H9 (cell line): ENCODE data around the gene SLC25A42. TPM values are rescaled to one million over a fixed set of nuclear protein-coding genes. Genes with fewer than 3 reads are reported as not detected.

Experiments used
- DNase-seq: peaks from one replicate; pipeline ENCODE4 v3.0.0-alpha.2; 2017
- H2AFZ ChIP-seq: one replicate; pipeline ENCODE4 v1.6.1; 2013; ENCODE audit warnings: mild to moderate bottlenecking, low read length, control low read depth, moderate library complexity
- H2AK5ac ChIP-seq: 2 replicates; pipeline ENCODE4 v1.6.1; 2013; ENCODE audit warnings: low read length, control low read depth, mixed read lengths; ENCODE audit not compliant: insufficient read length
- H2BK120ac ChIP-seq: one replicate; pipeline ENCODE4 v1.6.1; 2013; ENCODE audit warnings: low read depth, mild to moderate bottlenecking, low read length, control low read depth, inconsistent platforms; ENCODE audit not compliant: poor library complexity, severe bottlenecking
- H2BK12ac ChIP-seq: 2 replicates; pipeline ENCODE4 v1.6.1; 2013; ENCODE audit warnings: low read length, control low read depth, mixed read lengths, low read depth; ENCODE audit not compliant: insufficient read length
- H2BK15ac ChIP-seq: 2 replicates; pipeline ENCODE4 v1.6.1; 2013; ENCODE audit warnings: low read depth, low read length, control low read depth
- H2BK20ac ChIP-seq: one replicate; pipeline ENCODE4 v1.6.1; 2013; ENCODE audit warnings: low read depth, mild to moderate bottlenecking, low read length, control low read depth, inconsistent platforms; ENCODE audit not compliant: poor library complexity, severe bottlenecking
- H2BK5ac ChIP-seq: 2 replicates; pipeline ENCODE4 v1.6.1; 2013; ENCODE audit warnings: low read length, control low read depth, mixed read lengths; ENCODE audit not compliant: insufficient read length
- H3K14ac ChIP-seq: 2 replicates; pipeline ENCODE4 v1.6.1; 2013; ENCODE audit warnings: low read length, control low read depth; ENCODE audit not compliant: insufficient read depth
- H3K18ac ChIP-seq: 2 replicates; pipeline ENCODE4 v1.6.1; 2013; ENCODE audit warnings: low read depth, mild to moderate bottlenecking, mixed read lengths, low read length, control low read depth; ENCODE audit not compliant: insufficient read length
- H3K23ac ChIP-seq: 2 replicates; pipeline ENCODE4 v1.6.1; 2013; ENCODE audit warnings: low read length, control low read depth, mixed read lengths, low read depth; ENCODE audit not compliant: insufficient read length
- H3K23me2 ChIP-seq: 2 replicates; pipeline ENCODE4 v1.6.1; 2013; ENCODE audit warnings: low read depth, mild to moderate bottlenecking, mixed read lengths, low read length, control low read depth; ENCODE audit not compliant: insufficient read length, poor library complexity, severe bottlenecking
- H3K27ac ChIP-seq: 2 replicates; pipeline ENCODE4 v1.5.1; 2013; ENCODE audit warnings: low read length, control low read depth, mixed read lengths, low read depth; ENCODE audit not compliant: insufficient read length
- H3K27me3 ChIP-seq: 2 replicates; pipeline ENCODE4 v1.6.1; 2013; ENCODE audit warnings: low read length, control low read depth, inconsistent platforms; ENCODE audit not compliant: insufficient read depth
- H3K4ac ChIP-seq: 2 replicates; pipeline ENCODE4 v1.6.1; 2013; ENCODE audit warnings: low read depth, mild to moderate bottlenecking, control low read depth, inconsistent platforms, low read length, moderate library complexity
- H3K4me1 ChIP-seq: 2 replicates; pipeline ENCODE4 v1.6.1; 2013; ENCODE audit warnings: low read length, control low read depth, inconsistent platforms; ENCODE audit not compliant: insufficient read depth
- H3K4me2 ChIP-seq: 2 replicates; pipeline ENCODE4 v1.6.1; 2013; ENCODE audit warnings: low read length, control low read depth, mixed read lengths; ENCODE audit not compliant: insufficient read length, insufficient read depth
- H3K56ac ChIP-seq: 2 replicates; pipeline ENCODE4 v1.6.1; 2013; ENCODE audit warnings: low read depth, mild to moderate bottlenecking, mixed read lengths, low read length, control low read depth; ENCODE audit not compliant: insufficient read length
- H3K79me1 ChIP-seq: 2 replicates; pipeline ENCODE4 v1.6.1; 2013; ENCODE audit warnings: low read depth, mild to moderate bottlenecking, moderate library complexity, low read length, control low read depth, inconsistent platforms; ENCODE audit not compliant: insufficient read depth, poor library complexity, severe bottlenecking
- H3K79me2 ChIP-seq: 2 replicates; pipeline ENCODE4 v1.6.1; 2013; ENCODE audit warnings: low read length, control low read depth, inconsistent platforms; ENCODE audit not compliant: insufficient read depth
- H3K9ac ChIP-seq: 2 replicates; pipeline ENCODE4 v1.6.1; 2013; ENCODE audit warnings: low read length, control low read depth, mixed read lengths; ENCODE audit not compliant: insufficient read length; ENCODE audit errors: extremely low read depth
- H3K9me3 ChIP-seq: one replicate; pipeline ENCODE4 v1.6.1; 2013; ENCODE audit warnings: low read depth, low read length, inconsistent platforms; ENCODE audit not compliant: control insufficient read depth
- H3T11ph ChIP-seq: one replicate; pipeline ENCODE4 v1.6.1; 2013; ENCODE audit warnings: mild to moderate bottlenecking, low read length, control low read depth, inconsistent platforms
- H4K20me1 ChIP-seq: one replicate; pipeline ENCODE4 v1.6.1; 2013; ENCODE audit not compliant: control insufficient read depth, insufficient read length, insufficient read depth
- H4K5ac ChIP-seq: 2 replicates; pipeline ENCODE4 v1.6.1; 2013; ENCODE audit warnings: low read depth, mild to moderate bottlenecking, mixed read lengths, low read length, control low read depth; ENCODE audit not compliant: insufficient read length
- H4K8ac ChIP-seq: replicated peaks from 2 replicates; pipeline ENCODE4 v1.6.1; 2013; ENCODE audit warnings: low read length, control low read depth, mixed read lengths, low read depth; ENCODE audit not compliant: insufficient read length
- H4K91ac ChIP-seq: 2 replicates; pipeline ENCODE4 v1.6.1; 2013; ENCODE audit warnings: low read depth, mild to moderate bottlenecking, moderate library complexity, mixed read lengths, low read length, control low read depth; ENCODE audit not compliant: insufficient read length
- H3K27ac Mint-ChIP-seq, 3 experiments: 2 replicates in 2 of 3; 3 replicates in 1 of 3; pipeline ENCODE4 v1.8.0; 2020 to 2021; ENCODE audit warnings: mixed read lengths in 3 of 3, mild to moderate bottlenecking in 1 of 3, moderate library complexity in 1 of 3
- H3K27me3 Mint-ChIP-seq: 2 replicates; pipeline ENCODE4 v1.8.0; 2021; ENCODE audit warnings: low read depth, mild to moderate bottlenecking, moderate library complexity, mixed read lengths
- H3K36me3 Mint-ChIP-seq, 3 experiments: 2 replicates in 2 of 3; 3 replicates in 1 of 3; pipeline ENCODE4 v1.8.0; 2020 to 2021; ENCODE audit warnings: low read depth in 3 of 3, mixed read lengths in 3 of 3; ENCODE audit not compliant: insufficient read depth in 1 of 3
- H3K4me1 Mint-ChIP-seq, 2 experiments: 2 replicates each; pipeline ENCODE4 v1.8.0; 2020; ENCODE audit warnings: mixed read lengths in 2 of 2
- H3K4me3 Mint-ChIP-seq, 2 experiments: 2 replicates in 1 of 2; 3 replicates in 1 of 2; pipeline ENCODE4 v1.8.0; 2020 to 2021; ENCODE audit warnings: mild to moderate bottlenecking in 2 of 2, mixed read lengths in 2 of 2, moderate library complexity in 1 of 2
- H3K9me3 Mint-ChIP-seq, 2 experiments: 2 replicates in 1 of 2; 3 replicates in 1 of 2; pipeline ENCODE4 v1.8.0; 2020; ENCODE audit warnings: mild to moderate bottlenecking in 2 of 2, mixed read lengths in 2 of 2, moderate library complexity in 1 of 2
- WGBS: extraction: QIAGEN DNeasy Blood & Tissue Kit; methylation state at CpG from one replicate; pipeline ENCODE4 v1.1.7; 2013; ENCODE audit warnings: missing lambda C conversion rate, low lambda C conversion rate, mixed read lengths; ENCODE audit not compliant: insufficient read length; ENCODE audit errors: extremely low coverage; 5-methylcytosine and 5-hydroxymethylcytosine counted together
- total RNA-seq: library from RNA; stranded (reverse); gene quantifications from 2 replicates; pipeline ENCODE4 v1.2.1, GENCODE V29; 2021
- TF ChIP-seq, protein P1 (sequence below): fragments of 200-600 bp; sonication (generic); conservative IDR thresholded peaks from 3 replicates; pipeline ENCODE4 v1.8.0; 2021; ENCODE audit warnings: antibody characterized with exemption, mild to moderate bottlenecking

Gene SLC25A42
- total RNA-seq, 1 experiment from 2014 or later, result 3.6 TPM

- no peak overlapping the region for H2BK12ac ChIP-seq
- H3K23me2 ChIP-seq, result no peaks in the 10 kb centered on the region
- H2BK120ac ChIP-seq, result no peak overlapping the region
- H3K9me3 ChIP-seq, result no peaks in the 10 kb centered on the region
- no peak overlapping the region for H3K18ac ChIP-seq
- no peak overlapping the region for H3K9ac ChIP-seq
- no peaks in the 10 kb centered on the region for H3K79me2 ChIP-seq
- Mint-ChIP-seq H3K36me3 (peaks cover 0 to 2% (median 0%) of the 10 kb centered on the region in 3 experiments; a peak in 3 of 7 replicates), H3K9me3 (no peaks in the 10 kb centered on the region), H3K4me1 (peaks cover 9 to 20% of the 10 kb centered on the region in 2 experiments), H3K27me3 (peaks cover 38% of the 10 kb centered on the region), H3K27ac (no peak overlapping the region; a peak in 1 of 7 replicates), H3K4me3 (no peak overlapping the region)
- H2AK5ac ChIP-seq, result no peak overlapping the region
- no peak overlapping the region for H3K4ac ChIP-seq
- no peaks in the 10 kb centered on the region for H3K27me3 ChIP-seq
- no peaks in the 10 kb centered on the region for H4K20me1 ChIP-seq
- H3K79me1 ChIP-seq, result no peaks in the 10 kb centered on the region
- no peak overlapping the region for H3K4me2 ChIP-seq
- H4K5ac ChIP-seq, result no peak overlapping the region
- H3T11ph ChIP-seq, result no peak overlapping the region
- no peak overlapping the region for H2AFZ ChIP-seq
- peak; percentile 84 for DNase-seq
- H2BK20ac ChIP-seq, result no peak overlapping the region
- H3K23ac ChIP-seq, result no peak overlapping the region
- no peaks in the 10 kb centered on the region for H3K4me1 ChIP-seq
- no peak overlapping the region for H4K91ac ChIP-seq
- no peak overlapping the region for H4K8ac ChIP-seq
- TF ChIP-seq, protein P1, sequence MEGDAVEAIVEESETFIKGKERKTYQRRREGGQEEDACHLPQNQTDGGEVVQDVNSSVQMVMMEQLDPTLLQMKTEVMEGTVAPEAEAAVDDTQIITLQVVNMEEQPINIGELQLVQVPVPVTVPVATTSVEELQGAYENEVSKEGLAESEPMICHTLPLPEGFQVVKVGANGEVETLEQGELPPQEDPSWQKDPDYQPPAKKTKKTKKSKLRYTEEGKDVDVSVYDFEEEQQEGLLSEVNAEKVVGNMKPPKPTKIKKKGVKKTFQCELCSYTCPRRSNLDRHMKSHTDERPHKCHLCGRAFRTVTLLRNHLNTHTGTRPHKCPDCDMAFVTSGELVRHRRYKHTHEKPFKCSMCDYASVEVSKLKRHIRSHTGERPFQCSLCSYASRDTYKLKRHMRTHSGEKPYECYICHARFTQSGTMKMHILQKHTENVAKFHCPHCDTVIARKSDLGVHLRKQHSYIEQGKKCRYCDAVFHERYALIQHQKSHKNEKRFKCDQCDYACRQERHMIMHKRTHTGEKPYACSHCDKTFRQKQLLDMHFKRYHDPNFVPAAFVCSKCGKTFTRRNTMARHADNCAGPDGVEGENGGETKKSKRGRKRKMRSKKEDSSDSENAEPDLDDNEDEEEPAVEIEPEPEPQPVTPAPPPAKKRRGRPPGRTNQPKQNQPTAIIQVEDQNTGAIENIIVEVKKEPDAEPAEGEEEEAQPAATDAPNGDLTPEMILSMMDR, result no peak; the same call in 2 of the 3 replicates
- no peak overlapping the region for H2BK5ac ChIP-seq
- no peak overlapping the region for H3K27ac ChIP-seq
- H2BK15ac ChIP-seq, result no peak overlapping the region
- H3K56ac ChIP-seq, result no peak overlapping the region
- no CpG with 5 or more reads among the region's 7 CpGs for WGBS
- H3K14ac ChIP-seq, result no peak overlapping the region
Observed at GRCh38 chr19:19113040-19113626, 49.3 kb downstream of the SLC25A42 start.
